Bronchial epithelial cell (primary cell): Measurements from ENCODE around the gene ESPNL. TPM values are rescaled to one million over a fixed set of nuclear protein-coding genes. Genes with fewer than 3 reads are reported as not detected.

ENCODE experiments used
- DNase-seq: peaks from one replicate; pipeline ENCODE4 v3.0.0-alpha.2; 2010; ENCODE audit warnings: low read depth
- FAIRE-seq: peaks from 2 replicates; lab custom pipeline; 2011; peaks lifted over from hg19 to GRCh38; lab: Jason Lieb, UNC
- H3K27me3 ChIP-seq: 2 replicates; pipeline ENCODE4 v1.5.1; 2011; ENCODE audit warnings: low read length; ENCODE audit not compliant: control insufficient read depth, insufficient read depth
- H3K36me3 ChIP-seq: 2 replicates; pipeline ENCODE4 v1.5.1; 2011; ENCODE audit warnings: low read length; ENCODE audit not compliant: control insufficient read depth, insufficient read depth
- H3K4me3 ChIP-seq: 2 replicates; pipeline ENCODE4 v1.5.1; 2011; ENCODE audit warnings: mild to moderate bottlenecking, low read depth, low read length, control low read depth
- total RNA-seq: library from RNA; depleted of rRNA; stranded (reverse); fragments of >200 nt; gene quantifications from 2 replicates; pipeline ENCODE4 v1.2.1, GENCODE V29; 2014
- TF ChIP-seq, protein P1 (sequence below): IDR thresholded peaks from 2 replicates; pipeline ENCODE4 v1.5.1; 2011; ENCODE audit warnings: mild to moderate bottlenecking, moderate library complexity, low read length, control low read depth, inconsistent platforms; ENCODE audit not compliant: insufficient read depth, severe bottlenecking

ESPNL gene
- total RNA-seq, 1 donor from 2014 or later = under 0.01 TPM

DNA sequence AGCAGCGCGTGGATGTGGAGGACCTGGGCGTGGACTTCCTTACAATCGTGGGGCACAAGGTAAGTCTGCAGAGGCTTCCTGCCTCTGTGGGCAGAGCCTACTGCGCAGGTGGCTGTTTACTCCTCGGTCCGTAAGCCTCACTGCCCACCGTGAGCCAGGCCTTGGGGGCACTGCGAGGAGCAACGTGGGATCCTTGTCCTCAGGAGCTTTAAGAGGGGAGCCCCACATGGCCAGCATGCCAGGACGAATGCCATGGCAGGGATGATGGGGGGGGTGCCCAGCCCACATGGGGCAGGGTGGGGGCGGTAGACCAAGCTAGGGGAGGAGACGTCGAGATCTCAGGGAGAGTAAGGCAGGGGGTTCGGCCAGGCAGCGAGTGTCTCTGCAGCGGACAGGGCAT is 18.0 kb upstream of the ESPNL start:
- DNase-seq (no peak), FAIRE-seq (no peak)
- TF ChIP-seq, protein P1, sequence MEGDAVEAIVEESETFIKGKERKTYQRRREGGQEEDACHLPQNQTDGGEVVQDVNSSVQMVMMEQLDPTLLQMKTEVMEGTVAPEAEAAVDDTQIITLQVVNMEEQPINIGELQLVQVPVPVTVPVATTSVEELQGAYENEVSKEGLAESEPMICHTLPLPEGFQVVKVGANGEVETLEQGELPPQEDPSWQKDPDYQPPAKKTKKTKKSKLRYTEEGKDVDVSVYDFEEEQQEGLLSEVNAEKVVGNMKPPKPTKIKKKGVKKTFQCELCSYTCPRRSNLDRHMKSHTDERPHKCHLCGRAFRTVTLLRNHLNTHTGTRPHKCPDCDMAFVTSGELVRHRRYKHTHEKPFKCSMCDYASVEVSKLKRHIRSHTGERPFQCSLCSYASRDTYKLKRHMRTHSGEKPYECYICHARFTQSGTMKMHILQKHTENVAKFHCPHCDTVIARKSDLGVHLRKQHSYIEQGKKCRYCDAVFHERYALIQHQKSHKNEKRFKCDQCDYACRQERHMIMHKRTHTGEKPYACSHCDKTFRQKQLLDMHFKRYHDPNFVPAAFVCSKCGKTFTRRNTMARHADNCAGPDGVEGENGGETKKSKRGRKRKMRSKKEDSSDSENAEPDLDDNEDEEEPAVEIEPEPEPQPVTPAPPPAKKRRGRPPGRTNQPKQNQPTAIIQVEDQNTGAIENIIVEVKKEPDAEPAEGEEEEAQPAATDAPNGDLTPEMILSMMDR = no peak
- H3K27me3 ChIP-seq = no peaks in the 10 kb centered on the region
- peaks cover 16% of the 10 kb centered on the region for H3K36me3 ChIP-seq
- H3K4me3 ChIP-seq = no peak overlapping the region

DNA sequence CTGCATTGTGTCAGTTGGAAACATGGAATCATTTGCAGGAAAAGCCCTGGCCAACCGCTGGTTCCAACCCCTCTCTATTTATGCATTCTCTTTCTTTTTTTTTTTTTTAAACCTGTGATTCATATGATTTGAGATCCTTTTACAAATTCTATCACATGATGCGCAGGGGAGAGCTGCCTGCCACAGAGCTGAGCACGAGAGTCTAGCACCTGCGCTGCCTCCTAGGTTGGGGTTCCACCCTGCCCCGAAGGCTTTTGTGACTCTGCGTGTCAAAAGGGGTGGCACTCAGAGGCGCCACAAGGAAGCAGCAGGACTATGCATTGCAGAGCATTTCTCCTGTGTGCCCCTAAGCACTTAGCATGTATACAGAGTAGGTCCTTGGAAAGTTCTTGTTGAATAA is 17.3 kb upstream of the ESPNL start:
- Histone ChIP-seq H3K4me3 (no peak overlapping the region), H3K36me3 (peaks cover 16% of the 10 kb centered on the region), H3K27me3 (no peaks in the 10 kb centered on the region)
- TF ChIP-seq, protein P1 = no peak
- no peak for DNase-seq
- no peak for FAIRE-seq

DNA sequence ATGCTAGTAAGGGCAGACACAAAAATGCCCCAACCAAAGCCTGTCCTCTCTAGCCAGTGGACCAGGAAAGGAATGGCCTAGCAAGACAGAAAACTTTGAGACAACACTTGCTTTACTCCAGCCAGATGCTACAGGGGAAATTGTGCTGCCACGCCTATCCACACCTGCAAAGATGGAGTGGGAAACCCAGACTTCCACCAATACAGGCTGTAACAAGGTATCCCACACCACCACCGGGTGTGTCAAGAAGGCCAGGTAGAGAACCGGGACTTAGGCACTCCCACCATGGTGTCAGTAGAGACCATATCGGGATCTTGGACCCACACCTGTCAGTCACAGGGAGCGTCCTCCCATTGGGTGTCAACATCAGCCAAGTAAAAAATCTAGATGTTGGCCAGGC is 16.2 kb upstream of the ESPNL start:
- TF ChIP-seq, protein P1 = no peak
- DNase-seq (no peak), FAIRE-seq (no peak)
- Histone ChIP-seq H3K27me3 (no peaks in the 10 kb centered on the region), H3K36me3 (peaks cover 16% of the 10 kb centered on the region), H3K4me3 (no peak overlapping the region)

DNA sequence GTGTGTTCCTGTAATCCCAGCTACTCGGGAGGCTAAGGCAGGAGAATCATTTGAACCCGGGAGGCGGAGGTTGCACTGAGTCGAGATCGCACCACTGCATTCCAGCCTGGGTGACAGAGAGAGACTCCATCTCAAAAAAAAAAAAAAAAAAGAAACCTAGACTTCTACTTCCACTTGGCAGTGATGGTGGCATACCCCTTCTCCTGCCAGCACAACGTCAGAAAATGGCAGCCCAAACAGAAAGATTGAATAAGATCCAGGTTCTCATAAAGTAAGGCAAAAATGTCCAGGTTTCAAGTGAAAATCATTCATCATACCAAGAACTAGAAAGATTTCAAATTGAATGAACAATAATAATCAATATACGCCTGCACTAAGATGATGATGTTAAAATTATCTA is 15.4 kb upstream of the ESPNL start:
- Histone ChIP-seq H3K27me3 (no peaks in the 10 kb centered on the region), H3K36me3 (peaks cover 16% of the 10 kb centered on the region), H3K4me3 (no peak overlapping the region)
- DNase-seq (no peak), FAIRE-seq (no peak)
- TF ChIP-seq, protein P1 = no peak

DNA sequence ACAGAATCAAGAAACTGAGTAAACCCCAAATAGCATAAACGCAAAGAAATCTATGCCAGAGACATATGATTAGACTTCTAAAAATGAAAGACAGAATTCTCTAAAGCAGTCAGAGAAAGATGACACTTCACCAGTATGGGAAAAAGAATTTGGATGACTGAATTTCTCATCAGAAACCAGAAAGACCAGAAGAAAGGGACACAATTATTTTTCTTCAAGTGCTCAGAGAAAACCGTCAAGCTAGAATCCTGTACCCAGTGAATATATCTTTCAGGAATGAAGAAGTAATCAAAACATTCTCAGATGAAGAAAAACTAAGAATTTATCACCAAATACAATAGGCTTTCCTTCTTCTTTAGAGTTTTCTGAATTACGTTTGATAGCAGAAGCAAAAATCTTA is 14.2 kb upstream of the ESPNL start:
- TF ChIP-seq, protein P1 = no peak
- DNase-seq = no peak
- no peak for FAIRE-seq

DNA sequence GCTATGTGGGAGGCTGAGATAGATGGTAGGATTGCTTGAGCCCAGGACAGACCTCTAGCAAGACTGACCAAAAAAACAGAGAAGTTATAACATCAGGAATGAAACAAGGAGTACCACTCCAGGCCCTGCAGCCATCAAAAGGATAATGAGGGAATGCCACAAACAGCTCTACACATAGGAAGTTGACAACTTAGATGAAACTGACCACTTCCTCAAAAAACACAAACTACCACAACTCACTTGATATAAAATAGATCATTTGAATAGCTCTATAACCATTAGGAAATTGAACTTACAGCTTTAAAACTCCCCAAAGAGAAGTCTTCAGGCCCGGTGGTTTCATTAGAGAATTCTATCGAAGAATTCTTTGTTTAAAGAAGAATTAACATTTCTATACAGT is 12.9 kb upstream of the ESPNL start:
- Histone ChIP-seq H3K36me3 (peaks cover 8% of the 10 kb centered on the region), H3K27me3 (no peaks in the 10 kb centered on the region), H3K4me3 (no peak overlapping the region)
- FAIRE-seq (no peak), DNase-seq (no peak)
- TF ChIP-seq, protein P1 = no peak

More for the DNA sequence above, 14.2 kb upstream of the ESPNL start:
- Histone ChIP-seq H3K27me3 (no peaks in the 10 kb centered on the region), H3K4me3 (no peak overlapping the region), H3K36me3 (peaks cover 16% of the 10 kb centered on the region)
